GM12864 (cell line): ENCODE results near the gene MYL12B.
"Not testable (repeated sequence)": the region's sequence is repeated elsewhere in the genome, so short reads cannot be mapped to it uniquely, and the experiment has no call there.

Experiments used
- DNase-seq: peaks from one replicate; pipeline ENCODE4 v3.0.0-alpha.2; 2011; ENCODE audit warnings: low read depth
- H3K4me3 ChIP-seq: 2 replicates; pipeline ENCODE4 v1.5.1; 2011; ENCODE audit warnings: mild to moderate bottlenecking, low read depth, low read length, control low read depth
- CTCF ChIP-seq: IDR thresholded peaks from 2 replicates; pipeline ENCODE4 v1.5.1; 2011; ENCODE audit warnings: low read depth, mild to moderate bottlenecking, moderate library complexity, low read length, control low read depth, inconsistent platforms; ENCODE audit errors: missing control alignments

MYL12B gene

GRCh38 chr18:3304832-3305231 is 42.9 kb downstream of the MYL12B start:
- H3K4me3 ChIP-seq: no peak overlapping the region
- no peak for DNase-seq
- no peak for TF ChIP-seq CTCF

- no peak for DNase-seq
- no peak for TF ChIP-seq CTCF
- no peak overlapping the region for H3K4me3 ChIP-seq
Measured at GRCh38 chr18:3305354-3305762, 43.4 kb downstream of the MYL12B start.

GRCh38 chr18:3305933-3306332 is 44.0 kb downstream of the MYL12B start:
- TF ChIP-seq CTCF: no peak
- no peak for DNase-seq
- H3K4me3 ChIP-seq: no peak overlapping the region

GRCh38 chr18:3306391-3306790 is 44.5 kb downstream of the MYL12B start:
- TF ChIP-seq CTCF: no peak
- DNase-seq: no peak
- no peak overlapping the region for H3K4me3 ChIP-seq

- no peak for TF ChIP-seq CTCF
- DNase-seq: no peak
- no peak overlapping the region for H3K4me3 ChIP-seq
Measured at GRCh38 chr18:3313685-3314084, 51.8 kb downstream of the MYL12B start.

- not testable (repeated sequence) for H3K4me3 ChIP-seq, DNase-seq
Measured at GRCh38 chr18:3315344-3315743, 53.4 kb downstream of the MYL12B start.

- DNase-seq: no peak
- H3K4me3 ChIP-seq: no peak overlapping the region
- no peak for TF ChIP-seq CTCF
Measured at GRCh38 chr18:3319399-3319798, 57.5 kb downstream of the MYL12B start.
